ENCODE data around the gene ZNF414.
A peak's percentile ranks its signal among the peaks of the same experiment; 100 is the strongest.
"Not testable (repeated sequence)": the region's sequence is repeated elsewhere in the genome, so short reads cannot be mapped to it uniquely, and the experiment has no call there.

Gene ZNF414

GRCh38 chr19:8513687-8514504, at the start of gene ZNF414:
TSS of gene ZNF414 (minus strand) at chr19:8514167. CDS start at chr19:8514046, 121 bp downstream.
- DNase-seq: peak; percentile 96

- no peak for DNase-seq
These were observed 47.3 kb upstream of the ZNF414 start for GRCh38 chr19:8561075-8561764.

GRCh38 chr19:8558325-8558724, 44.4 kb upstream of the ZNF414 start:
- no peak for DNase-seq

- peak; percentile 67 for DNase-seq
These were observed 43.8 kb upstream of the ZNF414 start for GRCh38 chr19:8557642-8558238.

- not testable (repeated sequence) for DNase-seq
These were observed 39.8 kb upstream of the ZNF414 start for GRCh38 chr19:8553729-8554128.

- no peak for DNase-seq
These were observed 38.8 kb upstream of the ZNF414 start for GRCh38 chr19:8552810-8553209.

GRCh38 chr19:8550070-8550469, 36.1 kb upstream of the ZNF414 start:
- no peak for DNase-seq

- DNase-seq: no peak
These were observed 31.8 kb upstream of the ZNF414 start for GRCh38 chr19:8545743-8546142.

- no peak for DNase-seq
These were observed 30.2 kb upstream of the ZNF414 start for GRCh38 chr19:8544168-8544567.

- no peak for DNase-seq
These were observed 25.7 kb upstream of the ZNF414 start for GRCh38 chr19:8539621-8540149.

- DNase-seq: no peak
These were observed 23.1 kb upstream of the ZNF414 start for GRCh38 chr19:8537099-8537498.

- no peak for DNase-seq
These were observed 22.3 kb upstream of the ZNF414 start for GRCh38 chr19:8536282-8536681.

GRCh38 chr19:8532225-8532624, 18.3 kb upstream of the ZNF414 start:
- no peak for DNase-seq

GRCh38 chr19:8531470-8531869, 17.5 kb upstream of the ZNF414 start:
- DNase-seq: no peak

- no peak for DNase-seq
These were observed 16.2 kb upstream of the ZNF414 start for GRCh38 chr19:8530061-8530679.

GRCh38 chr19:8529369-8530006, 15.5 kb upstream of the ZNF414 start:
- no peak for DNase-seq

GRCh38 chr19:8528500-8528899, 14.5 kb upstream of the ZNF414 start:
- no peak for DNase-seq

GRCh38 chr19:8526345-8527091, 12.6 kb upstream of the ZNF414 start:
- peak; percentile 22 for DNase-seq

- no peak for DNase-seq
These were observed 11.4 kb upstream of the ZNF414 start for GRCh38 chr19:8525401-8525684.

- no peak for DNase-seq
These were observed 5.4 kb upstream of the ZNF414 start for GRCh38 chr19:8519388-8519787.

- no peak for DNase-seq
These were observed 4.6 kb upstream of the ZNF414 start for GRCh38 chr19:8518536-8518935.
